T-helper 2 cell treated with Interferon-gamma antibody and Interleukin-4, amounts not matched to agents 100 ng/mL and 5 ng/mL, for 36 hours (primary cell): ENCODE data around the gene UBE2G1. TPM values are rescaled to one million over a fixed set of nuclear protein-coding genes. Genes with fewer than 3 reads are reported as not detected.
"Not testable (repeated sequence)": the region's sequence is repeated elsewhere in the genome, so short reads cannot be mapped to it uniquely, and the experiment has no call there.

Experiments used
- intact Hi-C: fragments of 100-400 bp; cut with micrococcal nuclease; formaldehyde crosslinking; loops from one replicate; pipeline ENCODE4 v1.15.1; 2023
- total RNA-seq: library from RNA; stranded (reverse); gene quantifications from 2 replicates; pipeline ENCODE4 v1.2.3, GENCODE V29; 2022

The UBE2G1 gene
- total RNA-seq, 1 donor from 2014 or later = 78.4 TPM

DNA sequence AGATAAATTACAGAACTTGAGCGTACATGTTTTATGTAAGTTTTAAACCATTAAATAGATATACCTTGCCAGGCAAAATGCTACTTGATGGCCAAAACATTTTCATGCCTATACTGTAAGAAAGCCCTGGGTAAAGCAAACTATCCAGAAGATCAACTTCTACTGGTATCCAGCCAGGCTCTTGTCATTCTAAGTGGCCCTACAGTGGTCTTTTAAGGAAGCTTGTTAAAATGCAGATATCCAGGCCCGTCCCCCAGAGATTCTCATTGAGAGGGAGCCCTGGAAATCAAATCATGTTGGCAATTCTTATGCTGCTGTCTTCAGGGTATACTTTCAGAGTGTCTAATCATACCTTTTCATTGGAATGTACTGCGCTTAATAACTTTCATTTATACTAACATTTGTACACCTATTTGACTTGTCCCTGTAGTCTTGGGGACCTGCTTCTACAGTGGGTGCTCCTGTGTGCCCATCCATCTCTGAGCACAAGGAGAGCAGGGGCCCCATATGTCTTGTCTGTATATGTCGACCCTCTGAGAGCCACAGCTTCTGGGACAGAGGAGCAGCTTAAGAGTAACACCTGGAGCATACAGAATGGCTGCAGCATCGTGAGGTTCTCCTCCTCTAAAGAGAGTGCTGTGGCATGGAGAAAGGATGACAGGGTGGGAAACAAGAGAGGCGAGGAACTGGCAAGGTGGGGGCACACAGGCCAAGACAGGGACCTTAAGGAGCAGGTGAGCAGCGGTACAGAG is 59.1 kb downstream of the UBE2G1 start:
- intact Hi-C loops = no loop called here

DNA sequence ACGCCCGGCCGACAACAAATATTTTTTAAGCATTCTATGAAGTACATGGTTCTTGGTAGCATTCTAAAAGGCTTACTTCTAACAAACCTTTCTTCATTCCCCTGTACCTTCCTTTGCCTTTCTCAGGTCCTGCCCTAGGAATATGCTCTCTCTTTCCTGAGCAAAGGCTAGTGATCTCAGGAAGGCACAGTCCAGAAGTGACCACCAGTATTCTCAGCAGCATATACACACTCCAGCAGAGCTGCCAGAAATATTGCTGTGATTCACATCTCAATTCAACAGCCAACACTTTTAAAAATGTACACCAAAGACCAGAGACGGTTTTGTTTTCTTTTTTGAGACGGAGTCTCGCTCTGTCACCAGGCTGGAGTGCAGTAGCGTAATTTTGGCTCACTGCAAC is 61.3 kb downstream of the UBE2G1 start:
- intact Hi-C loops = no loop called here

DNA sequence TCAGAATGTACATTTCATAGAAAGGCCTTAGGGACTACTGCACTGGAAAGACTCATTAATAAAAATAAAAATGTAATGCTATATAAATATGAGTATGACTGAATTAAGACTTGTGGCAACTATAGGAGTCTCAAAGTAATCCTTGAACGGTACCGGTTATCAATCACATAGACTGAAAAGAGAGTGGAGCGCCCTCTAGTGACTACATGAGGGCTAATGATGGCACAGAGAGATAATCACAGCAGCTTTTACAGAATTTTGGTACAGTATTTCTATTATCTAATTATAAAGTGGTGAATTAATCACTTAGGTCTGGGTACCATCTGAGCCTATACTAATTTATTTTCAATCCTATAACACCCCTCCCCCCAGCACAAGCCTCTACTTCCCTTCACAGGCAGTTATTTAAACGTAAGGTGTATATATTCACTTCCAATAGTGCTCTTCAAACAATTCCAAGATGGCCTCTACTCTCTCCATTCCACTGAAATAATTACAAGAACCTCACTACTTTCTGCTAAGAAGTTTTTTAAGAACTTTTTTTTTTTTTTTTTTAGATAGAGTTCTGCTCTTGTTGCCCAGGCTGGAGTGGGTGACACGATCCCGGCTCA is 62.0 kb downstream of the UBE2G1 start:
- intact Hi-C loops = loop anchor here (1.0 kb wide), 1 partner anchor 89 kb away; no protein-coding TSS in a partner anchor

DNA sequence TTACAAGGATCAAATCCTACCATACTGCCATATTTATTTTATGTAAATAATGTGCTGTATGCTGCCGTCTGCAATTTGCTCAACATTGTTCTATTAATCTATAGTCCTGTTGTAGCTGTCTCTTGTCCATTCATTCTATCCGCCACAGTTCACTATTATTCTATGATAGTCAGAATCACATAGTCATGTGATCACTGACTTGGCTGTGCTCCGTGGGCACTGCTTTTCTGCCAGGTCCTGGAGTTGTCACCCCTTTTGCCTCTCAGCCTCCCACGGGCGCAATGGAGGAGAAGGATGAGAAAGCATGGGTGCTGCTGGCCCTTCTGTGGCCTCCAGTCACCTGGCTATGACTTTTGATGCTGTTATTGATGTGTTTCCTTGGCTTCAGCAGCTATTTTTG is 65.4 kb downstream of the UBE2G1 start:
- intact Hi-C loops = no loop called here

DNA sequence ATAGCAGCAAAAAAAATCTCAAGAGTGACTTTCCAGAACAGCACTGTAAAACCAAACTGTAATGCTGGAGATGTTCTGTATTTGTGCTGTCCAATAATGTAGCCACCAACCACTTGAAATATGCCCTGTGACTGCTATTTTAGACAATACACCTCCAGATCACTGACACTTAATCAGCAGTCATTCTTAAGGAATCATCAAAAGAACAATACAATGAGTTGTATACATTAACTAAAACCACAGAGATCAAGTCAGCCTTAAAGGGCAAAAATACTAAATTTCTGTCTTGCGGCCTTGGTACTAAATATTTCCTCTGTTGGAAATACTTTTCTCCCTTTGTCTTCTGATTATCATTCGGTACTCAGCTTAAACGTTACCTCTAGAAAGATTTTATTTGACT is 69.1 kb downstream of the UBE2G1 start:
- intact Hi-C loops = no loop called here

DNA sequence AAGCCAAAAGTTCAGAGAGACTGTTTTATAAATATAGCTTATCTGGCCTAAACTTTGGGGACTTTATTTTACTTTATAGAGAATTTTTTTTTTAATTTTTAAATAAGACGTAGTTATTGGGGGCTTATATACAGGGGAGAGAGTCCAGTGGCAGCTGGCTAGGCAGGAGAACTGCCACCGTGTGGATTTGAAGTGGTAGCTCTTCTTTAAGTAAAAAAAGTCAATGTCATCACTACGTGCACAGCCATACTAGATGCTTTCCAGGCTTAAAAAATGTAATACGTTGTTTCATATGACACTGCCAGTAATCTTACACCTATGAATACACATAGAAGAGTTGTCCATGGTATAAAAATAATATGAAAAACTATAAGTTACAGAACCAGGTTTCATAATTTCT is 70.8 kb downstream of the UBE2G1 start:
- intact Hi-C loops = no loop called here

DNA sequence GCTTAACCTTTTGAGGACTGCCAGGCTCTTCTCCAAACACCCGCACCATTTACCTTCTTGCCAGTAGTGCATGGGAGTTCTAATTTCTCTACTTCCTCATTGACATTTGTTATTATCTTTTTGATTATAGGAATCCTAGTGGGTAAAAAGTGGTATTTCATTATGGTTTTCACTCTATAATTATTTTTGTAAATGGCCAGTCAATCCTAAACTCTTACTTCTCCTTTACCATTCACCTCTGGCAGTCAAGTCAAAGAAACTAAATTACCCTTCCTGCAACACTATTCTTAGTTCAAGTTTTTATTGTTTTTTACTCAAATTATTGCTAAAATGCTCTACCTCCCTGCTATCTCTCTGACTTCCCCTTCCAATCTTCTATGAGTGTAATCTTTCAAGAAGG is 72.9 kb downstream of the UBE2G1 start:
- intact Hi-C loops = no loop called here

DNA sequence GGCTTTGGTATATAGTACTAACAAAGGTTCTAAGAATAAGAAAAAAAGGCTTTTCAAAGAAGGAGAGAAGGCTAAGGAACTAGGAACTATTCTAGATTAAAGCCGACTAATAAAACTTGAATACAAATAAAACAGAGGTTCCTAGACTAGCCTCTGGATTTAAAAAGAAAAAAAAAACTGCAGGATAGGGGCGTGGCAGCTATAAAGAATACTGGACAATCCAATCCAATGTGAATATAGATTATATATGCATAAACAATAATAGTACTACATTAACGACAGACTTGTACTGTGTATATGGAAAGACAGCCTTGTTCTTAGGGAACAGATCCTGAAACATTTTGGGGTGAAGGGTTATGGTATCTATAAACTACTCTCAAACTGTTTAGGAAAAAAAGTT is 78.8 kb downstream of the UBE2G1 start:
- intact Hi-C loops = no loop called here

DNA sequence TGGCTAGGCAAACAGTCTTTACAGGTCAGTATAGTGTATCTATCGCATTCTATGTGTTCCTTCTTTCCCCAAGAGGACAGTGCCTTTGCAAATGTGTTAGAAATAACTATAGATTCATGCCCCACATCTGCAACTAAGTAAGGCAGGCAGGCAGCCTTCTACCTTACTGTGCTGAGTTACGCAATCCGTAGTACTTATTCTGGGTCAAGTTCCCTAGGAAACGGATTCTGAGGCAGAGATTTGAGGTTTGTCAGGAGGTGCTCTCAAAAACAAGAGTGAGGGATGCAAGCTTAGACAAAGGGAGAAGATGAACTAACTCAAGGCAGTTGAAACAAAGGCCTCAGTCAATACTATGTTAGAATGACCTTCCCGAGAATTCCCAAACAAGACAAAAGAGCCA is 90.0 kb downstream of the UBE2G1 start:
- intact Hi-C loops = no loop called here

DNA sequence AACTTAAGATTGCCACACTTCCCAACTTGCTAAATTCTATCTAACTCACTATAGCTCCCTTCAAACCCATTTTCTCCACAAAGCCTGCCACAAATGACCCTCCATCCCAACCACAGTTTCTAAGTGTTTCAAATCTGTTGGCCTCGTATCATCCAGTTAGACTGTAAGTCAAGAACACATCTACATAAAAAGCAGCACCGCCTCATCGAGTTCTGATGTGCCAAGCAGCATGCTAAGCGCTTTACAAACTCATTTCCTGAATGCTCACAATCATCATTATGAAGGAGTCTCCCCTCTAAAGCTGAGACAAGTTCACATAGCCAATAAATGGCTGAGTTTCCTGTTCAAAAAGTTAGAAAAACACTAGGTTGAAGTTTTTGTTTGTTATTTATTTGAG is 93.5 kb downstream of the UBE2G1 start:
- intact Hi-C loops = no loop called here

DNA sequence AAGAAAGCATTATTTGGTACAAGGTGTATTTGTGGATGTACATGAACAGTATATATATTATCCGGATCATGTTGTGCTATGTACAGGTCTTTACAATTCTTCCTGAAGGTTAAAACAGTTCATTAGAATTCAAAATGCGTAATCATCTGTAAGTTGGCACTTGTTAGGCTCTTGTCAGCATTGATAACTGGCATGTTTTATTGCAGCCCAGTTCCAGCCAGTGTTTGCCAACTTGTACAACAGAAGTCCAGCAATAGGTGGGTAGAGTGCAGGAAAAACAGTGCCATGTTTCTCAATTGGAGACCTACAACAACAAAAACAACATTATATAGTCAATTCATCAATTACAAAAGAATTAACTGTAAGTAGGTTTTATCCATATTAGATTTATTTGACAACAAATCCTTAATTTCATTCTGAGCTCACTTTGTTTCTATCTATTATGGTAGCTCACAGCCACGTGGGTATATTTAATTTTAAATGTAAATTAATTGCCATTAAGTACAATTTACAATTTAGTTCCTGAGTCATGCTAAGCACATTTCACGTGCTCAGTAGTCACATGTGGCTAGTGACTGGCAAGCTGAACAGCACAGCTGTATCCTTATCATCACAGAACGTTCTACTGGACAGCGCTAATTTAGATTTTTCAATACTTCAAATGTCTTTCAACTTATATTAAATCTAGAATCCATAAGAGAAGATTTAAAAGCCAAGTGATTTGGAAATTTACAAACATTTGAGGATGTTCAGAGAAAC is 94.1 kb downstream of the UBE2G1 start:
- intact Hi-C loops = no loop called here

DNA sequence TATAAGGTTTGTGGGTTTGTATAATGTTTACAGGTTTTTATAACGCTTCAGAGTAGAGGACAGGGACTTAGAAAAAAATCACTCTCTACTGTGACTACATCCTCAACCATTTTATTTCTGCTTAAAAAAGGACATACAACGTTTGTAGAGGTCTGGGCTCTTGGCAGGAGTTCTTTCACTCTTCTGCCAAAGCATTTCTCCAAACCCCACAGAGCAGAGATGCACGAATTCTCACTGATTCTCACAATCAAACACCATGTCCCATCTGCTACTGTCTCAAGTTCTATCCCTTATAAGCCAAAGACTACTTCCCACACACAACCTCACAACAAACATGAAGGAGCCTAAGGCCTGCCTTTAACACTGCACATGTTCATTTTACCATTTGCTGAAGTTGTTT is 95.7 kb downstream of the UBE2G1 start:
- intact Hi-C loops = no loop called here

DNA sequence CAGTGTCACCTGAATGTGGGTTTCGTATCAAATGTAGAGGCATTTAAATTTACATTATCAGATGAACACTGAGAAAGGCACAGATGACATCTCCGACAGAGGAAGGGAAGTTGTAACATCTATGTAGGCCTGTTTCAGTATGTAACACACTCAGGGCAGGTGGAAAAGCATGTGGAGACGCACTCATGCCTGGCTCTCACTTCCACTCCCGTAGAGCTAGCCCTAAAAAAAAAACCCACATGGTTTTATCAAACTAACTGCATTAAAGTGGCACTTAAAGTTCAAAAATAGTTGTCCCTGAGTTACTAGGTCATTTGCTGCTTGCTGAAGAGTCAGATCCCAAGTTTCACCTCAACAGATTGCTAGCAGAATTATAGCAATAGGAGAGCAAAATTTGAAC is 96.6 kb downstream of the UBE2G1 start:
- intact Hi-C loops = no loop called here

DNA sequence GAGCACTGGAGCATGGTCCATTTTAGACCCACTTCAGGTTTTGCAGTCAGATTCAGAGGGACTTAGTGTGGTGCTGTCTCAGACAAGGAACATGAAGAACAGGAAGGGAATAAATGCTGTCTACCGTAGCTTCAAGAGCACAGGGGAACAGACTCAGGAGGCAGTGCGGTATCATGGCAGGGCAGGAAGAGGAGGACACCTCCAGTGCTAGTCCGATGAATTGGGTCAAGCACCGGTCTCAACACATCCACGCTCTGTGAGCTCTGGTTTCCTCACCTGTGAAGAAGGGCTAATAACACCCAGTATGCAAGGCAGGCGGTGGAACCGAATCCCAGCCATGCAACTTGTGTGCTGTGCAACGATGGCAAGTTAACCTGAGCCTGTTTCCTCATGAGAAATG is 99.1 kb downstream of the UBE2G1 start:
- intact Hi-C loops = no loop called here

DNA sequence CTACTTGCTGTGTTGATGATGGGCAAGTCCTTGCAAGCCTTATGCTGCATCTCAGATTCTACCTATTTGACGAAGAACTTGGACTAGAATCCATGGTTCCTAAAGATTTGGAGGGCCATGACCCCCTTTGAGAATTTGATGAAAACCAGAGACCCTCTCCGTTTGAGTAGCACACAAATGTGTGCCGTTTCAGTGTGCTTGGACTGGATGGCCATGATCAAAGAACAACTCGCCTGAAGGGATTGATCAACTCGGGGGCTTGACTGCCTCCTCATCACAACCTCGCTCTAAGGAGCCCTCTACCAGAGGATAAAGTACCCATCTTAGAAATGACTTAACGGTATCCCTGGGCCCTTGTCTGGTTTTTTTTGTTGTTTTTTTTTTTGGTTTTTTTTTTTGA is 99.9 kb downstream of the UBE2G1 start:
- intact Hi-C loops = no loop called here

DNA sequence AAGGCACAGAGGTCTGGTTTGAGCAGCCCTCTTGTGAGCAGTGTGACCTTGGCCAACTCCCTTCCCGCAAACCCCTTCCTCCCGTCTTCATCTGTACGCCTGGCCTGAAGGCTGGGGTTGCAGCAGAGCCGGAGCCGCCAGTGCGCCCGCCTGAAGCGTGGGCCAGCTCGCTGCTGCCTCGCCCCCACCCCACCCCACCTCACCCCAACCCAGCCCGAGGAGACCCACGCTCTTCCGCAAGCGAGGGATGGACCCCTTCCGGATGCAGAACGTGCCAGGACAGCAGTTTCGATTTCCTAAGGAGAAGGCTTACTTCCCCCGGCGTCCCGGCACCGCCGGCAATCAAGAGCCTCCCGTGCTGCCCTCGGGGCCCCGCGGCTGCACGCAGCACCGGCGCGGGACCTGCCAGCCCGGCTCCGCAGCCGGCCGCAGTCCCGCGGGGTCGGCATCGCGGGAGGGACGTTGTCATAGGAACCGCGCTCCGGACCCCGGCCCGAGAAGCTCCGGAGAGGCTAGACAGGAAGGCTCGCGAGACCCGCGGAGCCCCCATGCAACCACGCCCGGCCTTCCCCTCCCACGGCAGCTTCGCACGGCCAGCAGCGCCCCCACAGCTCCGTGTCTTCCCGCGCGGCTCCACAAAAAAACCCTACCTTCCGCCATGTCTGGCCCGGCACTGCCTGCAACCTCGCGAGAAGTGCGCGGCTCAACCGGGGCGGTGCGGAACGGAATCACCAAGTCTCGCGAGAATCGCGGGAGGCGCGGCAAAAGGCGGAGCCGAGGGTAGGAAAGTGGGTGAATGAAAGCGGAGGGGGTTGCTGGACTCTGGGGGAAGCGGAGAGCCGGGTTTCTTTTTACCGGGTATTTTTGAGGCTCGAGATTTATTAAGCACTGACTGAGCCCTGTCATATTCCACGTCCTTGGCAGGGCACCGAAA is 102.9 kb downstream of the UBE2G1 start, which contains the start of gene ANKFY1:
Gene ANKFY1 (minus strand): TSS at position 698 of the 934 bp plus-strand sequence. CDS start 38 bp downstream, at position 660.
- intact Hi-C loops = loop anchor here (1.0 kb wide), 3 partner anchors 102 to 292 kb away; partner anchors contain the start of gene MYBBP1A

DNA sequence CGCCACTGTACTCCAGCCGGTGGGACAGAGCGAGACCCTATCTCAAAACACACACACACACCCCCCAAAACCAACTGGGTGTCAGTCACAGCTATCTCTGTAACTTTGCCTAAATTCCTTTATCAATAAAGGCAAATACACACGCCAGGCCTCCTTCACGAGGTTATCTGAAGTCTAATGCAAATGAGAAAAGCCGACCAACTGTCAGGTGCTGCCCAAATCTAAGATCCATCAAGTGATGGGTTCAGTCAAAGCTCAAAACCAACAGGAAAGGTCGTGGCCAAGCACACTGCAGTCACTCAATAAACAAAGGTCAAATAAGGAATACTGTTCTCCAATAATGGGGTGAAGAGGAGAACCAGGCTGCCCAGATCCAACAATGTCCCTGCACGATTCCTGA is 103.8 kb downstream of the UBE2G1 start:
- intact Hi-C loops = loop anchor here (1.0 kb wide), 2 partner anchors 103 to 120 kb away; no protein-coding TSS in a partner anchor

DNA sequence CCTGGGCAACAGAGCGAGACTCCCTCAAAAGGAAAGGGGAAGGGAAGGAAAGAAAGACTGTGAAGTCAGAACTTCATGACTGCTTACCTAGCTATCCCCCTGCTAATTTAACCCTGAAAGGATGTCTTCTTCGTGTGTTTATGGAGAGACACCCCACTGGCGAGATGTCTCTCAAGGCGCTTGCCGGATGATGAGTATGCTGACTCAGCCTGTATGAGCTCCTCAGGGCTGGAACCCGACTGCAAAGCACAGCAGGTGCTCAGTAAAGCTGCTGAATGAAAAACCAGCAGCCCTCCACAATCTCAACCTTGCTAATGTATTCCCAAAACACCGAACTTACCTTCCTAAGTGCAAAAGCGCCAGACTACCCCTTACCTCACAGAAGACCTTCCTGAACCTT is 105.0 kb downstream of the UBE2G1 start:
- intact Hi-C loops = no loop called here

DNA sequence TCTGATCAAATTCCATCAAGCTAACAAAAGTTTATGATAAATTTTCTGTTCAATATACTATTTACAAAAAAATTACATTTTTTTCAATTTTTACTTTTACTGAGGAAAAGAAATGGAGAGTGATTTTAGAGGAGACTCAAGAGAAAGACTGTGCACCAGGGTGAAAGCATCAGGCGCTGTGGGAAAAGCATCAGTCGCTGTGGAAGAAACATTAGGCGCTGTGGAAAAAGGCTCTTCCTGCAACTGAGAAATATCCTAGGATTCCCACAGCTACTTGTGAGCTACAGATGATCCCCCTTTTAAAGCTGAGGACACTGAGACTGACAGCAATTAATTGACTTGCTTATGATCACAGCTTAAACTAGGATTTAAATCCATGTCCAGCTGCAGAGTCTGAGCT is 107.6 kb downstream of the UBE2G1 start:
- intact Hi-C loops = no loop called here

DNA sequence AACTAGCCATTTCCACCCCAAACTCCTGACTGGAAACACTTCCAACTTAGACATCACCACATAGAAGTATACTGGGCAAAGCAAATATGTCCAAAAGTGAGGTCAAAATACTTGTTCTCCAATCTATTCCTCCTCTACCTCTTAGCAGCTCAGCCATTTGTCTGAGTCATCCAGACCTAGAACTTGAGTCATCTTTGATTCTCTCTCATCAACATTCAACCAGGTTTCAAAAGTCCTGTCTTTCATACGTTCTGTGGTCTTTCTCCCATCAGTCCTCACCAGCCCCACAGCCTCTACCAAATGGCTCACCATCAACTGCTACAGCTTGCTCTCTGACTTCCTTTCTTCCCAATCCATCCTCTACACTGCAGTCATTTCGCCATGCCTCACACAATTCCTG is 109.5 kb downstream of the UBE2G1 start:
- intact Hi-C loops = no loop called here

DNA sequence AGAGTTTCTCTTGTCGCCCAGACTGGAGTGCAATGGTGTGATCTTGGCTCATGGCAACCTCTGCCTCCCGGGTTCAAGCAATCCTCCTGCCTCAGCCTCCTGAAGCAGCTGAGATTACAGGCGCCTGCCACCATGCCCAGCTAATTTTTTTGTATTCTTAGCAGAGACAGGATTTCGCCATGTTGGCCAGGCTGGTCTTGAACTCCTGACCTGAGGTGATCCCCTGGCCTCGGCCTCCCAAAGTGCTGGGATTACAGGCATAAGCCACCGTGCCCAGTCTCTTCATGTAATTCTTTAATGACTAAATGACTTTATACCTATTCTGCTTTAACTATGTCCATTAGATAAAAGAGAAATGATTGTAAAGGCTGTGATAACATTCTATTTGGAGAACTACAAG is 111.2 kb downstream of the UBE2G1 start:
- intact Hi-C loops = not testable (repeated sequence)
